ENCODE data around the gene C3orf22.

C3orf22 gene

GRCh38 chr3:126556637-126557414, 1.9 kb downstream of the C3orf22 start:
- no peak for DNase-seq (ENCODE audit: low read depth, low spot score)

- DNase-seq (ENCODE audit: low read depth, low spot score): no peak
Measured at GRCh38 chr3:126555795-126556636, 2.7 kb downstream of the C3orf22 start.

- no peak for DNase-seq (ENCODE audit: low read depth, low spot score)
Measured at GRCh38 chr3:126554560-126555525, 3.9 kb downstream of the C3orf22 start.

- no peak for DNase-seq (ENCODE audit: low read depth, low spot score)
Measured at GRCh38 chr3:126553284-126554084, 5.2 kb downstream of the C3orf22 start.

- DNase-seq (ENCODE audit: low read depth, low spot score): no peak
Measured at GRCh38 chr3:126552688-126553283, 5.9 kb downstream of the C3orf22 start.

- no peak for DNase-seq (ENCODE audit: low read depth, low spot score)
Measured at GRCh38 chr3:126551839-126552687, 6.7 kb downstream of the C3orf22 start.

GRCh38 chr3:126551121-126551838, 7.5 kb downstream of the C3orf22 start:
- no peak for DNase-seq (ENCODE audit: low read depth, low spot score)

- no peak for DNase-seq (ENCODE audit: low read depth, low spot score)
Measured at GRCh38 chr3:126550488-126551051, 8.2 kb downstream of the C3orf22 start.

GRCh38 chr3:126549861-126550487, 8.8 kb downstream of the C3orf22 start:
- DNase-seq (ENCODE audit: low read depth, low spot score): no peak

GRCh38 chr3:126548556-126549466, 9.9 kb downstream of the C3orf22 start:
- DNase-seq (ENCODE audit: low read depth, low spot score): no peak

GRCh38 chr3:126547721-126548120, 11.0 kb downstream of the C3orf22 start:
- DNase-seq (ENCODE audit: low read depth, low spot score): no peak

GRCh38 chr3:126546549-126547239, 12.0 kb downstream of the C3orf22 start:
- no peak for DNase-seq (ENCODE audit: low read depth, low spot score)

- DNase-seq (ENCODE audit: low read depth, low spot score): no peak
Measured at GRCh38 chr3:126546013-126546412, 12.7 kb downstream of the C3orf22 start.

- no peak for DNase-seq (ENCODE audit: low read depth, low spot score)
Measured at GRCh38 chr3:126545544-126545943, 13.2 kb downstream of the C3orf22 start.

GRCh38 chr3:126544596-126545281, 14.0 kb downstream of the C3orf22 start:
- DNase-seq (ENCODE audit: low read depth, low spot score): no peak

Data from activated naive CD8-positive, alpha-beta T cell treated with anti-CD3 and anti-CD28 coated beads, Interleukin-2, amount 50 U/mL, for 16 hours (primary cell).